NCI-H128 (cell line): ENCODE results near the gene RASSF3.
"Not testable (repeated sequence)": the region's sequence is repeated elsewhere in the genome, so short reads cannot be mapped to it uniquely, and the experiment has no call there.

Experiments used
- DNase-seq: peaks from one replicate; lab custom pipeline; 2025; ENCODE audit not compliant: unreplicated experiment; lab: John Stamatoyannopoulos, UW

Gene RASSF3

DNA sequence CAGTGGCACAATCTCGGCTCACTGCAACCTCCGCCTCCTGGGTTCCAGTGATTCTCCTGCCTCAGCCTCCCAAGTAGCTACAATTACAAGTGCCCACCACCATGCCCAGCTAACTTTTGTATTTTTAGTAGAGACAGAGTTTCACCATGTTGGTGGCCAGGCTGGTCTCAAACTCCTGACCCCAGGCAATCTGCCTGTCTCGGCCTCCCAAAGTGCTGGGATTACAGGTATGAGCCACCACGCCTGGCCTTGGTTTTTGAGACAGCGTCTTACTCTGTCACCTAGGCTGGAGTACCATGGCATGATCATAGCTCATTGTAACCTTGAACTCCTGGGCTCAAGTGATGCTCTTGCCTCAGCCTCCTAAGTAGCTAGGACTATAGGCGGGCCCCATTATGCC, 79.9 kb downstream of the RASSF3 start:
- not testable (repeated sequence) for DNase-seq

DNA sequence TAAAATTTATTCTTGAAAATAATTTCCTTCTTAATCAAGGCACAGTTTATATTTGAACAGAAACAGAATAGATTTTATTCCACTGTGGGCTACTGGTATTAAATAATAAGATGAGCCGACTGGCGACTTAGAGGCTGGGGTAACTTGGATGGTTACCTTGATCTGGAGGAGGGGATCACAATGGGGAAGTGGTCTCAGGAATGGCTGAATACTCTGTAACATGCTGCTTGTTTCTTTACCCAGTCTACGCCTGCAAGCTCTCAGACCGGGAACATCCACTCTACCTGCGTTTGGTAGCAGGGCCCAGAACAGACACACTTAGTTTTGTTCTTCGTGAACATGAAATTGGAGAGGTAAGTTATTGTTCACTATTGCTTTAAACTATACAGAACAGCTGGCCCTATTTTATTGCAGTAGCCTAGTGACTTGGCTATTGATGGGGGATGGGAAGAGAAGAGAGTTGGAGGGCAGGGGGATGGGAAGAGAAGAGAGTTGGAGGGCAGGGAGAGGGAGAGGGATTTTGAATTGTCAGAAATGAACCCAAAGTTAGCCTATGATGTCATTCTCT, 81.0 kb downstream of the RASSF3 start:
- peak; percentile 60 for DNase-seq

DNA sequence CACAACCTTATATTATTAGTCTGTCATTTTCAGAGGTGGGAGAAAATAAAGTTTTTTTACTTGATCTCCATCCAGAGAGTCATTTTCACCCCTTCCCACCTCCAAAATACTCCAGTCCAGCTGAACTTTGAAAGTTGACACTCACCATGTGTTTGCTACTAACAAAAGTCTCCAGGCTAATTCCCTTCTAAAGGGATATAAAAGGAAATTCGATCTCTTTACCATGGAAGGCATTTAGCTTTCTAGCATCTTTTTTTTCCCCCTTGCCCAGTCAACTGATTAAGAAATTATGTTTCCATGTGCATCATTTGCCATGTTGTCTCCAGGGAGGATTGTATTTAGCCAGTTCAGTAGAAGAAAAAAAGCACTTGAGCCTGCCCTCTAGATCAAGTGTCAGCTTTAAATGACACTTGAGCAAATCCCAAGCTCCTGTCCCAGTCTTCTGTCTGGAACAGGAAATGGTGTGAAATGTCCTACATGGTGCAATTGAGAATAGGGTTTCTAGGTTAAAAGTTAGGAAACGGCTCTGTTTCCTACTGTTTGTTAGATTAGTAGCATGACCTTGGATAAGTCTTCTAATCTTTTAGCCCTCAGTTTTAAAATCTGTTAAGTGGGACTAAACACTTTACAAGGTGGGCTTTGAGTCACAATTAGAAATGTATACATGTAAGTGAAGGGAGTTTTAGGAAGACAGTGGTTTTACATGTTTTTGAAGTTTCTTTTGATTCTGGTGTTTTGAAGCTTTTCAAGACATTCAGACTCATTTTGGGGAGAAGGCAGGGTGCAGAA, 81.7 kb downstream of the RASSF3 start:
- peak; percentile 85 for DNase-seq

DNA sequence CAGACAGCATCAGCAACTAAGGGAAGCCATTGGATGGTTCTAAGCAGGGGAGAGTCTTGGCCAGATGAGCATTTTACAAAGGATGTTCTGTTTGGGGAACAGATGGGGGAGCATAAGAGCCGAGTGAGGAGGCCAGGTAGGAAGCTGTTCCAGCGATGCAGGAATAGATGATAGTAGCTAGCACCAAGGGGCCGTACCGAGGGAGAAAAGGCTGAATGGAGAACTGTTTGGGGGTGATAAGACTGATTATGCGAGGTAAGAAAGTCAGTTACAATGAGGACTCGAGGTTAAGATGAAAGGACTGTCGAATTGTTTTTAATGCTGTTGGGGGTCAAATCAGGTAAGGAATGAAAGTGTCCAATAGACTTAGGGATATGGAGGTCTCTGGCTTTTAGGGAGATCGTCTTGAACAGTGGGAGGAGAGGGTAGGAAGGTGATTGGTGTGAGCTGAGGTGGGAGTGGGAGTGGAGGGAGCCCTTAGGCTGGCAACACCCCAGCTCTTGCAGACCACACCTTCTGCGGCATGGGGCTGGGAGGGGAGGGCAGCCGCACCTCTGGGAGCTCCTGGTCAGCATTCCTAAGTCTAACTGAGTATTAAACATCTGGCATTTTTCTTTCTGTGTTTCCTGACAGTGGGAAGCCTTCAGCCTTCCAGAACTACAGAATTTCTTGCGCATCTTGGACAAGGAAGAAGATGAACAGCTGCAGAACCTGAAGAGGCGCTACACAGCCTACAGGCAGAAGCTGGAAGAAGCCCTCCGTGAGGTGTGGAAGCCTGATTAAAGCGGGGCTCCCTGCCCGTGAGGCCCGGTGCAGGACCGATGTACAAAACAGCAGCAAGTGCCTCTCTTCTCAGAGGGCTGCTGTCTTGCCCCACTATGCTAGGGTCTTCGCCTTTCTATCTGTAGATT, 84.1 kb downstream of the RASSF3 start:
- DNase-seq = no peak

DNA sequence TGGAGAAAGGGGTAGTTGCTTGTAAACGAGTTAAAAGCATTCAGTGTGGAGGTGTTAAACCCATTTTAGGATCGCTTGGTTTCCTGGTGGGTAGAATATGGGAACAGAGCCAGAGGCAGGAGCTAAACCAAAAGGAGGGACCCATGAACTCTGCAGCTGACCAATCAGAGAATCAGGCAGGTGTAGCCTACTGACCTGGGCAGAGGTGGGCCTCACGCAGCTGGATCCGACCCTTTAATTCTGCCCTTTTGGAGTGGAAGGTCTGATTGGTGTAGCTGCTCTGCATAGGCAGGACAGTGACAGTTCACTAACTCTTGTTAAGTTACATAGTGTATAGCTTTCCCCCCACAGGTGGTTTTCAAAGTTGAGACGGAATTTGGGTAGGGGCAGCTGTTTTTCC, 85.3 kb downstream of the RASSF3 start:
- DNase-seq = no peak

DNA sequence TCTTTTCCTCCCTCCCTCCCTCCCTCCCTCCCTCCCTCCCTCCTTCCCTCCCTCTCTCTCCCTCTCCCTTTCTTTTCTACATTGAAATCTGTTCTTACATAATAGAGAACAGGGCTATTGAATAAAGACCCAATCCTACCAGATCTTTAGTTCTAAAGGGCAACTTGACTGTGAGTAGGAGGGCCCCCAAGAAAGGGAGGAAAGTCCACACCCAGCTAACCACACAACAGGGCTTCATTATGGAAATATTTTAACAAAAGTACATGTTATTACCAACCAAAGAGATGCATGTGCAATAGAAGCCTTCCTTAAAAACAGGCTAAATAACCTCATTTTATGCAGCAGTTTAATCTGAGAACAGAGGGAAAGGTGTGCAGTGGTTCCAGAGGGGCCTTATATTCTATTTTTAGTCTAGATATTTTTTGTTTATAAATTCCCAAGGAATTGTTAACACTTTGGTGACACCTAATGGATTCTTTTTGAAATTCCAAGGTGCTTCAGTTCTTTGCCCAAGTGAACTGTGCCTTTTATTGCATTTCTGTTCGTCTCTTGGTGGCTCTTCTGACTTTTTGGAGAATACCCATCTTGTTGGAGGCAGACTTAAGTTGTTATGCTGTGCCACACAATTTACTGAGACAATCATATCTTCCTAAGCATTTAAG, 85.9 kb downstream of the RASSF3 start:
- no peak for DNase-seq

DNA sequence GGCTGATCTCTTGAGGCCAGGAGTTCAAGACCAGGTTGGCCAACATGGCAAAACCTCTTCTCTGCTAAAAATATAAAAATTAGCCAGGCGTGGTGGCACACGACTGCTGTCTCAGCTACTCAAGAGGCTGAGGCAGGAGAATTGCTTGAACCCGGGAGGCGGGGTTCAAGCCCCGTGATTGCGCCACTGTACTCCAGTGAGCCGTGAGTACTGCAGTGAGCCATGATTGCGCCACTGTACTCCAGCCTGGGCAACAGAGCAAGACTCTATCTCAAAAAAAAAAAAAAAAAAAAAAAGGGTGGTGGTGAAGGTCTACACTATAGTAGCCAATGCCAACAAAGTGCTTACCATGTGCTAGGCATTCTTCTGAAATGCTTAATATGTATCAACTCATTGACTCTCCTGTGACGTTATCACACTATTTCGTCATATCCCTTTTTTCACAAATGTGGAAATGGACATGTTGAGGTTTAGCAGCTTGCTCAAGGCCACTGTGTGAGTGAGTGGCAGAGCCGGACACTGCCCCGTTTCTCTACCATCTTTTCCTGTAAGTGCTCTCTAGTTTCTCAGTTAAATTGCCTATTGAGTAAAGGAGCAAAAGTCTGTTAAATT, 89.3 kb downstream of the RASSF3 start:
- DNase-seq = no peak

DNA sequence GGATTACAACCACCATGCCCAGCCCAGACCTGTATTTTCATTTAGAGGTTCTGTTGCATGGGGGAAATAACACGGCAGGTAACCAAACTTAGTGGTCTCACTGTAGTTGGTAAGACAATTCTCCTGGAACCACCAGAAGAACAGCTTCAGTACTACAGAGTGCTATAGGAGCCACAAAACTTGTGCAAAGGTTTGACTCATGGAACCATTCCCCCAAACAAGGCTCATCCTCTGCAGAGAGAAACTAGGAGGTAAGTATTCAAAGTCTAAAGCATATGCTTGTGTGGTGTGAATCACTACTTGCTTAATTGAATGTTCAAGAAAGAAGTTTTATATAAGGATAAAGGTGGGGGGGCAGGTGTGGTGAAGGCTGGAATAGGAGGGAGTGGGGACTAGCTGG, 90.2 kb downstream of the RASSF3 start:
- no peak for DNase-seq

DNA sequence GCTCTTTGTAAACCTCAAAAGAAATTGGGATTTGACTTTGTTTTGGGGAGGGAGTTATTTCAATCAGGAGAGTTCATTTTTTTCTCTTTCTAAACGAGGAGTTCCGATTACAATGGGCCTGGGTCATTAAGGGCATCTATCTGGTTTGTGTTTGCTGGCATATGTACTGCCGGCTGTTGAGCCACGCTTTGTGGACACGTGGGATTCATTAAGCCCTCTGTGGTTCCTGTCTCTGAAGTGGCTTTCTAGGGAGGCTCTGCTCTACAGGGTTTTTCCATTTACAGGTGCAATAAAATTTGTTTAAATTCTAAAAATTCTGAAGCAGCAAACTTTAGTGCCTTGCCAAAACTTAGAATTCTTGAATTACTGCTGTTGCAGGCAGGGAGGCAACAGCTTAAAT, 91.0 kb downstream of the RASSF3 start:
- no peak for DNase-seq

DNA sequence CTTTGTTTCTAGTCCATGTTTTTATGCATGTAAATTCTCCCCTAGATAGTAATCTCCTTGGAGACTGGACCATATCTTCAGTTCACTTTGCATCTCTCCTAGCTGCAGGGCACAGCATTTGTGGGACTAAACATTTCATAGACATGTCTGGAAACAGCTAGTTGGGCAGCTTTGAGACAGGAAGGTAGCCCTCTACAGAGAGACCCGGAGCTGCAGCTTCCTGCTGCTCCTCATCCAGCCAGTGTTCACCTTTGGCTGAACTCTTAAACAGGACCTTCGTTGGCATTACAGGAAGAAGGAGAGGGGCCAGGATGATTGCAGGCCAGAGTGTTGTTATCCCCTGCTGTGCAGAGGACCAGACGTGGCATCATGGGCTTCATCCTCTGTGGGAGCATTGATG, 96.0 kb downstream of the RASSF3 start:
- no peak for DNase-seq

DNA sequence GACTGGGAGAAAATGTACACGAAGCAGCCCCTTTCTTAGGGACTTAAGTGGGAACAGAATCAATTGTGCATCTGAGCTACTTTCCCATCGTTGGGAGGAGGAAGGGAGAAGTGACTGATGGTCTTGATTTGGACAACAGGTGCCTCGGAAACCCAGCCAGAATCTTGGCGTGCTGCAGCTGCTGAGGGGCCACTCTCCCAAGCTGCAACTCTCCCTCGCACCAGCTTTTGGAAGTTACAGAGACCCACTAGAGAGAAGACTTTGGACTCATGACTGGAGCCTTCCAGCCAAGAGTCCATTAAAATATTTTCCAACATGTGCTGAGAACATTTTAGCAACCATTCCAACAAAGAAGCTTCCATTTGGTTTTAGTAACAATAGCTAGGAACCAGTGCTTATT, 96.6 kb downstream of the RASSF3 start:
- DNase-seq = no peak

DNA sequence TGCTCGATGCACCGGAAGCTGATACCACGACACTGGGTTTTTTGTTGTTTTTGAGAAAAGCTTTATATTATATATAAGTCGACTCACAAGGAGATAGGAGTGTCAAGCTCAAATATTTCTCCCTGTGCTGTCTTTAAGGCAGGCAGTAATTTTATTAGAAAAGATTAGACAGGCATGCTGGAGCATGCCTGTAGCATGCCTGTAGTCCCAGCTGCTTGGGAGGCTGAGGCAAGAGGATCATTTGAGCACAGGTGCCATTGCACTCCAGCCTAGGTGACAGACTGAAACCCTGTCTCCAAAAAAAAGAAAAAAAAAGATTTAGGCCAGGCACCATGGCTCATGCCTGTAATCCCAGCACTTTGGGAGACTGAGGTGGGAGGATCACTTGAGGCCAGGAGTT, 97.1 kb downstream of the RASSF3 start:
- no peak for DNase-seq

DNA sequence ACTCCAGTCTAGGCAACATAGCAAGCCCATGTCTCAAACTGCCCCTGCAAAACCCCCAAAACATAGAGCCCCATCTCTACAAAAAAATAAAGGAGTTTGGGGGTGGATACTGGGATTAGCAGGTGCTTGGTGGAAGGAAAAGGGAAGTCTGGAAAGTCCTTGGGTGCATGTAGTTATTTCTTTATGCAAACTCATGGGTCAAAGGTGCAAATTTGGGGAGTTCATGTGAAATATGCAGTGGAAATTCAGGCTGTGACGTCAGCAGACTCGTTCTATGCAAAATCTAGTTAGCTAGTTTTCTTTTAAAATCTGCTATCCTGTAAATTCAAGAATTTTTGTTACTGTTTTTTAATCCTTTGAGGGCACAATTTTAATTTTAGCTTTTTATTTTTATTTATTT, 97.6 kb downstream of the RASSF3 start:
- no peak for DNase-seq

DNA sequence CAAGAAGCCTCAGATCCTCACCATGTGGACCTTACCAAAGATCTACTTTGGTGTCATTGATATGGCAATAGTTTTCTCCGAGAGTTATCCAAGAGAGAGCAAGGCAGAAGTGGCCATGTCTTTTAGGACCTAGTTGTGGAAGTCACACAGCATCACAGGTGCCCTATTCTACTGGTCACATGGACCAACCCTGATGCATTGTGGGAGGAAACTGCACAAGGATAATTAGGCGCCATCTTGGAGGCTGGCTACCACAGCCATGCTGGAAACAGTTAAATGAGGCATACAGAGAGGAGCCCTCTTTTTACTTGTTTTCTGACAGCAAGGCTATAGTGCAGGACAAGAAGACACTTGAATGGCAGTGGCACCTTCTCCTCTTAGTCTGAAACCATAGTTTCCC, 99.1 kb downstream of the RASSF3 start:
- DNase-seq = no peak

DNA sequence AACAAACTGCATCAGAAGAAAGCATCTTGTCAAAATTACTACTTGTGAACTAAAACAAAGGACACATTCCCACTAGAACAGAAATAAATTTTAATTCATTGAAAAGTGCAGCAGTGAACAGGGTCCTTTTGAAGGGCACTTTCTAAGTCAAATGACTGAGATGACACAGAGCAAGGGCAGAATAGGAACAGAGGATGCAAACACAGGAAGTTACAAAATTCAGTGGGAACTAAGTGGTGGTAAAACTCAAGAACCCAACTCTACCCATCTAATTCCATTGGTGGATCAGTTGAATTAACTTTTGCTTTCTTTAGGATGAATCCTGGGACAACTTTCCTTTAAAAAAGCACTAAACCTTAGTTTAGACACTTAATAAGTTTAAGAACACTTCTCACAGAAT, 103.1 kb downstream of the RASSF3 start:
- no peak for DNase-seq

DNA sequence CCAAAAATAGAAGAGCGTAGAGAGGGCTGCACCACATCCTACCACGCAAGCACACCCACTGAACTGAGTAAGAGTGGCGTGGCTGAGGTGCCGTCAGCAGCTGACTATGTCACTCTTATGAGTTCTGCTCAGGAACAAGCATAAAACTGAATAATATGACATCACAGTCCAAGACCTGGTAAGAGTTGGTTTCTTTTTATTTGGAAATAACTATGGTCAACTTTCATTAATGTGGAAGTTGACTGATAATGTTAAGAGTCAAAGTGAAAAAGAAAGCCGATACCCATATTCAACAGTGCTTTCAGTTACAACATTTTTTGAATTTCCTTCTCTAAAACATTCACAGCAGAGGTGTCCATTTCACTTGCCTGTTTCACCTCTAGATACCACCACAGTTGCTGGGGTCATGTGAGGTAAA, 104.3 kb downstream of the RASSF3 start:
- no peak for DNase-seq

DNA sequence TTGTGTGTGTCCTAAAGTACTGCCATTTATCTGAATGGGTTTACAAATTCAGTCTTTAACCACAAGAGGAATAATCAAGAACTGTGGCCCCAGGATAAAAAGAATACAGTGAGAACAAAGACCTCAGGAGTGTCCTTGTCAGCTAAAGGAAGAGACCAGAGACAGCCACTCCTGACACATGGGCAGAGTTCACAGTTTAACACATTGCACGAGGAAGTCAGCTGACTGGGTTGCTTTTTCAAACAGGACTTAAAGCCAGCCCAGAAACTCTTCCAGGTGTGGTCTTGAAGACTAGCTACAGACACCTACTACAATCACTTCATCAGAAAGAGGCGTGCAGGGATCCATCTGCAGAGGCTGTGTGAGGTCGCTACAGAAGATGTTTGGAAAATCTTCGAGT, 106.1 kb downstream of the RASSF3 start:
- no peak for DNase-seq

DNA sequence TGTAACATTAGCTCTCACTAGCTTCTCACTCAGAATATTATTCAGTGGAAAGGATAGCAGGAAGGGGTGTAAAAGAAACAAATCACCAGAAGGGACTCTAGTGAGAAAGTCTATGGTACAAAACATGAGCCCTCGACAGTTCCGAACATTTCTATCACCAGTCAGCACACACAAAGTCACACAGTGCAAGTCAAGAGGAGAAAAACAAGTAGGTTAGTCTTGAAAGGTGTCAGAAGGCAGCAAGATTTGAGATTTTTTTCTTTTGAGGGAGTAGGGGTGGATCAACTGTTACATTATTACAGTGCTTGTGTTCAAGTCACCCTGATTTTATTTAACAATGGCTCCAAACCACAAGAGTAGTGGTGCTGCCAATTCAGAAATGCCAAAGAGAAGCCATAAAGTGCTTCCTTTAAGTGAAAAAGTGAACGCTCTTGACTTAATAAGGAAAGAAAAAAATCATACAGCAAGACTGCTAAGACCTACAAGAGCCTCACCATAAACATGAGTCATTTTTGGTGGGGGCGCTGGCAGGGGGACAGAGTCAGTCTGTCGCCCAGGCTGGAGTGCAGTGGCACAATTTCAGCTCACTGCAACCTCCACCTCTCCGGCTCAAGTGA, 106.7 kb downstream of the RASSF3 start:
- no peak for DNase-seq

DNA sequence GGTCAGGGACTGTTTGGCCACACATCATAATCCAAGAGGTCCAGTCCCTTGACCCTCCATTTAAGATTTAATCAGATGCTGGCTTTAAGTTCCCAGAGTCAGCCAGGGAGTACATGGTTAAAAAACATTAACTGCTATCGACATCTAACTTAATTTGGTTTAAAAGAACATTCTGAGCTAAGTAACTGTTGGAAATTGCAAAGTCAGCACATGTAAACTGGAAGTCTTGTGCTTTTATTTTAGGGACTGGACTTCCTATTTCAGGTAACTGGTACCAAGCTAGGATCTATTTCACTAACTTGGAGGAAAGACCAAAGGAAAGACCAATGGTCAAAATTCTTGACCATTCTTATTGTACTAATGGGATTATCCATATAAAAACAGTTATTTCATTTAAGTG, 108.4 kb downstream of the RASSF3 start:
- DNase-seq = no peak

DNA sequence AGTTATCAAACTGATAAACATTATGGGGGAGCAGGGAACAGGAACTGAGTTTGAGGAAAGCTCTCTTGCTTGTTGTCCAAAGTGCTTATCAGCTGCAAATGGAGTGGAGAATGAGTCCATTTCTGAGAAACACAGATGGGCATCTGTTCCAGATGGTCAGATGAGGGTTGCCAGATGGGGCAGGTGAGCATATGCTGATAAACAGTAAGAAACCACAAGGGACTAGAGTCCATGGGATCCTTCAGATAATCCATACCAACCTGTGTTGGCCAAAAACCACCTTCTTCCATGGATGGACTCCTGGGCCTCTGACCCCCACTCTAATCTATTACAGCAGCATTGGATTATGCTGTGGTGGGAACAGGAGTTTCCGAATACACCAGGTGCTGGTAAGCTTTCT, 110.6 kb downstream of the RASSF3 start:
- DNase-seq = no peak

DNA sequence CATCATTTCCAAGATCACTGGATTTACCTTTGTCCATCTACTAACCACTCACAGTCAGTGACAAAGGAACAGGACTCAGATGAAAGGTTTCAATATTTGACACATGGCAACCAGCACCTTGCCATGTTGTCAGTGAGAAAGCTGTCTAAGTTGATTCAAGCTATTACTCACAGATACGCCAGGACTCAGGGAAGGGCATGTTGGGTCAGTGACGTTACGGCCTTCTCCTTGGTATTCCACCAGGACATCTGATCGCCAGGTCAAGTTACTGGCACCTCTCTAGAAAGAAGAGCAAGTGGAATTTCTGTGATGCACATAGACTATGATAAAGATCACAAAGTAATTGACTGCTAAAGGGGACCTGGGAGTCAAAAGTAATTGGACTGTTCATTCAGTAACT, 112.5 kb downstream of the RASSF3 start:
- DNase-seq = no peak
